Psoas muscle (tissue), 8 donors: Measurements from ENCODE around the gene UFSP2. TPM values are rescaled to one million over a fixed set of nuclear protein-coding genes. Genes with fewer than 3 reads are reported as not detected.

Source experiments
- ATAC-seq, 4 donors: fragments of 200-7000 bp; cut with Tn5 transposase; one replicate each; pipeline ENCODE4 v1.9.1; 2020; ENCODE audit warnings: moderate library complexity in 3 of 4, mild to moderate bottlenecking in 2 of 4
- DNase-seq, 2 donors: peaks; one replicate each; pipeline ENCODE4 v3.0.0-alpha.2; 2020
- H3K27ac ChIP-seq: fragments of 200-600 bp; one replicate; pipeline ENCODE4 v1.8.0; 2022
- H3K27me3 ChIP-seq, 3 donors: fragments of 200-600 bp in 1 of 3; one replicate each; pipeline versions ENCODE4 v1.6.1 to v1.8.0; 2013 to 2022; ENCODE audit warnings: low read length in 2 of 3, mild to moderate bottlenecking in 2 of 3, moderate library complexity in 1 of 3; ENCODE audit not compliant: insufficient read depth in 3 of 3
- H3K36me3 ChIP-seq, 2 donors: fragments of 200-600 bp in 1 of 2; one replicate each; pipeline versions ENCODE4 v1.6.1 to v1.8.0; 2013 to 2022; ENCODE audit warnings: low read depth in 1 of 2, mild to moderate bottlenecking in 1 of 2, moderate library complexity in 1 of 2; ENCODE audit not compliant: insufficient read depth in 1 of 2
- H3K4me1 ChIP-seq: fragments of 200-600 bp; one replicate; pipeline ENCODE4 v1.8.0; 2022
- H3K4me3 ChIP-seq: fragments of 200-600 bp; one replicate; pipeline ENCODE4 v1.8.0; 2022; ENCODE audit warnings: mild to moderate bottlenecking
- H3K9me3 ChIP-seq: fragments of 200-600 bp; one replicate; pipeline ENCODE4 v1.8.0; 2022
- CTCF ChIP-seq: fragments of 200-600 bp; IDR thresholded peaks from one replicate; pipeline ENCODE4 v1.8.0; 2022; ENCODE audit warnings: antibody characterized with exemption
- WGBS, 3 donors: extraction: QIAGEN DNeasy Blood & Tissue Kit; methylation state at CpG; one replicate each; pipeline versions ENCODE4 v1.1.6 to v1.1.7; 2013; 5-methylcytosine and 5-hydroxymethylcytosine counted together
- intact Hi-C, 2 donors: fragments of 100-400 bp; cut with DNase I; formaldehyde crosslinking; loops; one replicate each; pipeline versions ENCODE4 v1.11.0 to v1.14.2; 2022
- polyA plus RNA-seq, 3 donors: library from polyadenylated mRNA; stranded (reverse); fragments of 200-250 nt; gene quantifications; one replicate each; pipeline ENCODE4 v1.2.3, GENCODE V29; 2013
- total RNA-seq, 4 donors: library from RNA; stranded (reverse); fragmentation: NEBNext Ultra II Directional in 2 of 4; extraction: Animal tissue kit (Norgen Biotek cat#: 25700) in 2 of 4; gene quantifications; one replicate each; pipeline versions ENCODE4 v1.2.1 to v1.2.4, GENCODE V29; 2021 to 2023
- donor health status: healthy with polysubstance abuse.
- donor health status: DM: no; HTN: no; CAD: no; lungs with moderate emphysema.
- donor health status: Bipolar disorder and iron deficiency.
- donor health status: healthy.
- donor health status: DM: yes; HTN: yes; CAD: no.
- donor health status: DM: no; HTN: no; CAD: no.
- donor health status: DM: no; HTN: no; CAD: no.
- donor health status: DM: yes; HTN: yes; CAD: no.

The UFSP2 gene
- total and polyA plus RNA-seq, 7 donors = 22.5 to 45.5 (median 33.8) TPM

DNA sequence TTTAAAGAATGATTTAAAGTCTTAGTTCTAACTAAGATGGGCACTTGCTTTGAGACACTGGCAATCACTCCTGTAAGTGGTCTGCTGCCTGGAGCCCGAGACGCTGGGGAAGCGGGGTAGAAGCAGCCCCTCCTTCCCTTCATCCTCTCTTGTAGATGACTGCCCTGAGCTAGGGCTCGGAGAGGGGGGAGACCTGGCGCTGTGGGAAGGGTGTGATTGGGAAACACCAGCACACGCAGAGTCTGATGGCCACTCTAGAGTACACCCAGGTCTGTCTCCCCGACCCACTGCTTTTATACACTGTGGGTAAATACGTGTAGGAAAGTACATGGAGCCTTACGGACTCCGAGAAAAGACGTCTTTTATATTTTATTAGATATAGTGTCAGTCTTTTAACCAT is 54.1 kb downstream of the UFSP2 start:
- no peak overlapping the region for H3K4me3 ChIP-seq
- no peak for ATAC-seq
- DNase-seq = no peak
- H3K9me3 ChIP-seq = no peaks in the 10 kb centered on the region
- 81 to 89% (median 87%) methylated on average over 11 of the region's 11 CpGs for WGBS, 3 donors
- peaks cover 0 to 44% of the 10 kb centered on the region in 2 donors for H3K36me3 ChIP-seq
- no peaks in the 10 kb centered on the region for H3K4me1 ChIP-seq
- intact Hi-C loops = no loop called here
- no peak overlapping the region for H3K27ac ChIP-seq
- no peak for TF ChIP-seq CTCF
- H3K27me3 ChIP-seq = no peaks in the 10 kb centered on the region

GRCh38 chr4:185370268-185370949 is 55.4 kb downstream of the UFSP2 start:
- H3K4me3 ChIP-seq = no peak overlapping the region
- H3K27ac ChIP-seq = no peak overlapping the region
- WGBS, 3 donors = 97 to 98% (median 98%) methylated on average over 11 of the region's 11 CpGs
- no peak for DNase-seq
- H3K36me3 ChIP-seq = peaks cover 0 to 44% of the 10 kb centered on the region in 2 donors
- no peak for ATAC-seq
- no peaks in the 10 kb centered on the region for H3K27me3 ChIP-seq
- no peaks in the 10 kb centered on the region for H3K4me1 ChIP-seq
- H3K9me3 ChIP-seq = no peaks in the 10 kb centered on the region
- intact Hi-C loops = no loop called here
- TF ChIP-seq CTCF = no peak

DNA sequence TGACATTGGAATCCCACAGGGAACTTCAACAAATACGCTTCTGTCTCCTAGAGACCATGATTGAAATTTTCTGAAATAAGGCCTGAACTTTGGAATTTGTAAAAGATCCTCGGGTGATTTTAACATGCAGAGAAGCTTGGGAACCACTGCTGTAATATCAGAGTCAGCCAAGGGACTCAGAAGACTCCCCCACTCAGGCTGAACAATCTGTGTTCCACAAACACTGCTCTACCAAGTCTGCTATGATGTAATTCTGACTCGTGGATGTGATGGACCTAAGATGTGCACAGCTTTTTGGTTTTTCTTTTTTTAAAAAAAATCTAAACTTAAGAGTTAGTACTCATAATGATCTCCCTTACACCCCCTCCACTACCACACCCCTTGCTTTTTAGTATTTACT is 56.0 kb downstream of the UFSP2 start:
- H3K27me3 ChIP-seq = no peaks in the 10 kb centered on the region
- H3K27ac ChIP-seq = no peak overlapping the region
- intact Hi-C loops = no loop called here
- H3K9me3 ChIP-seq = no peaks in the 10 kb centered on the region
- 74 to 81% (median 79%) methylated on average over 3 of the region's 3 CpGs for WGBS, 3 donors
- H3K4me1 ChIP-seq = no peaks in the 10 kb centered on the region
- no peak for DNase-seq
- no peak overlapping the region for H3K4me3 ChIP-seq
- peaks cover 0 to 44% of the 10 kb centered on the region in 2 donors for H3K36me3 ChIP-seq
- no peak for TF ChIP-seq CTCF
- no peak for ATAC-seq

GRCh38 chr4:185364886-185365285 is 60.9 kb downstream of the UFSP2 start:
- H3K36me3 ChIP-seq = peaks cover 0 to 34% of the 10 kb centered on the region in 2 donors

More at GRCh38 chr4:185364886-185365285, 60.9 kb downstream of the UFSP2 start:
- no peaks in the 10 kb centered on the region for H3K4me1 ChIP-seq
- no peaks in the 10 kb centered on the region for H3K27me3 ChIP-seq
- H3K4me3 ChIP-seq = no peak overlapping the region
- WGBS, 3 donors = 87 to 89% (median 88%) methylated on average over 5 of the region's 5 CpGs
- no peak for TF ChIP-seq CTCF
- H3K27ac ChIP-seq = no peak overlapping the region
- H3K9me3 ChIP-seq = no peaks in the 10 kb centered on the region
- DNase-seq (no peak), ATAC-seq (no peak)
- intact Hi-C loops = no loop called here
